Measurements from ENCODE around the gene POT1.

The POT1 gene

DNA sequence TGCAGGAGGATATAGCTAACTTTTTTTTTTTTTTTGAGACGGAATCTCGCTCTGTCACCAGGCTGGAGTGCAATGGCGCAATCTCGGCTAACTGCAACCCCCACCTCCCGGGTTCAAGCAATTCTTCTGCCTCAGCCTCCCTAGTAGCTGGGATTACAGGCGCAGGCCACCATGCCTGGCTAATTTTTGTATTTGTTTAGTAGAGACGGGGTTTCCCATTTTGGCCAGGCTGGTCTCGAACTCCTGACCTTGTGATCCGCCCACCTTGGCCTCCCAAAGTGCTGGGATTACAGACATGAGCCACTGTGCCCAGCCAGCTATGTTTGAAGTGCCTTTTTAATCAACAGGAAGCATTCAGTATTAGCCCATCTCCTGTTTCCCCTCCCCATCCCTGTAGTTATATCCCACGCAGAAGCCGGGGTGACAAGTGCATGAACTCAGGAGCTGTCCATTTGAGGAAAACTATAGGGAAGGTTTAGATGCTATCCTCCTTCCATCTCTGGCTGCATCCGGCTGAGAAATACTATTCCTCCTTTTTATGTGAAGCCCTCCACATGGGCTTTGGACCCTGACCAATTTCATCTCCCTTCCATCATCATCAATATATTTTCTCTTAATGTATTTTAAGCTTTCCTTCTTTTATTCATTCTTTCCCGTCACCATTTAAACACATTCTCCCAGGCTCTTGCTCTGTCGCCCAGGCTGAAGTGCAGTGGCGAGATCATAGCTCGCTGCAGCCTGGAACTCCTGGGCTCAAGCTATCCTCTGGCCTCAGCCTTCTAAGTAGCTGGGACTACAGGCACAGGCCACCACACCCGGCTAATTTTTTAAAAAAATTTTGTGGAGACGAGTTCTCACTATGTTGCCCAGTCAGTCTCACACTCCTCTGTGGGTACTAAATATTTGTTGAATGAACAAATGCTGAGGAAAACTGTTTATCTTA is 1.3 kb upstream of the POT1 start:
- no peak for DNase-seq (ENCODE audit: low spot score)
- TF ChIP-seq, protein P1, sequence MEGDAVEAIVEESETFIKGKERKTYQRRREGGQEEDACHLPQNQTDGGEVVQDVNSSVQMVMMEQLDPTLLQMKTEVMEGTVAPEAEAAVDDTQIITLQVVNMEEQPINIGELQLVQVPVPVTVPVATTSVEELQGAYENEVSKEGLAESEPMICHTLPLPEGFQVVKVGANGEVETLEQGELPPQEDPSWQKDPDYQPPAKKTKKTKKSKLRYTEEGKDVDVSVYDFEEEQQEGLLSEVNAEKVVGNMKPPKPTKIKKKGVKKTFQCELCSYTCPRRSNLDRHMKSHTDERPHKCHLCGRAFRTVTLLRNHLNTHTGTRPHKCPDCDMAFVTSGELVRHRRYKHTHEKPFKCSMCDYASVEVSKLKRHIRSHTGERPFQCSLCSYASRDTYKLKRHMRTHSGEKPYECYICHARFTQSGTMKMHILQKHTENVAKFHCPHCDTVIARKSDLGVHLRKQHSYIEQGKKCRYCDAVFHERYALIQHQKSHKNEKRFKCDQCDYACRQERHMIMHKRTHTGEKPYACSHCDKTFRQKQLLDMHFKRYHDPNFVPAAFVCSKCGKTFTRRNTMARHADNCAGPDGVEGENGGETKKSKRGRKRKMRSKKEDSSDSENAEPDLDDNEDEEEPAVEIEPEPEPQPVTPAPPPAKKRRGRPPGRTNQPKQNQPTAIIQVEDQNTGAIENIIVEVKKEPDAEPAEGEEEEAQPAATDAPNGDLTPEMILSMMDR (IDR thresholded peaks at IDR 0.05) = no peak
- Histone ChIP-seq H3K4me3 (no peak overlapping the region), H3K27ac (no peak overlapping the region)

DNA sequence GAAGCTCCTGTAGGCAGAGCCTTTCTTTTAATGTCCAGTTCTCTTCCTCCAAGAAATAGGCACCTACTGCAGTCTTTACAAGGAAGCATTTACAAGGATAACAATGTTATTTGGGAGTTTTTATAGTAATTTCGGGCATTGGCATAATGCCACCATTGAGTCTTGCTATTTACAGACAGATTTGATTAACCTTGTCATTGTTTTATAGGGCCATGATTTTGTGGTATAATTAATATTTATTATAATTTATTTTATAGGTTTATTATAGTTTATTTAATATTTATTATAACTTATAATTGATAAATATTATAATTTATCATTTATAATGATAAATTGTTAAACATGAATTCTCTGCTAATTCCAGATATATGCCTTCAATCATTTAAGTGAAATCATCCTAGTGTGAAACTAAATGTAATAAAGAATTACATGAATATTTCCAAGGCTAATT is 573 bp upstream of the POT1 start:
- H3K4me3 ChIP-seq = peak overlapping the region; percentile 77
- peak overlapping the region; percentile 71 to 92 for H3K27ac ChIP-seq
- TF ChIP-seq, protein P1 (IDR thresholded peaks at IDR 0.05) = no peak
- no peak for DNase-seq (ENCODE audit: low spot score)

DNA sequence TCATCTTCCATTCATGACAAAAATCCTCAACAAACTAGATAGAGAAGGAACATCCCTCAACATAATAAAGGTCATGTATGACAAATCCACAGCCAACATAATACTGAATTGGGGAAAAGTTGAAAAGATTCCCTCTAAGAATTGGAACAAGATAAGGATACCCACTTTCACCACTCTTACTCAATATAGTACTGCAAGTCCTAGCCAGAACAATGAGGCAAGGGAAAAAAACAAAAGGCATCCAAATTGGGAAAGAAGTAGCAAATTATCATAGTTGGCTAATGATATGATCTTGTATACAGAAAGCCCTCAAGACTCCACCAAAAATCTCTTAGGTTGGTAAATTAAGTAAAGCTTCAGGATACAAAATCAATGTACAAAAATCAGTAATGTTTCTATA is 4.7 kb downstream of the POT1 start:
- DNase-seq (ENCODE audit: low spot score) = no peak
- TF ChIP-seq, protein P1 (IDR thresholded peaks at IDR 0.05) = no peak
- H3K4me3 ChIP-seq = no peak overlapping the region
- no peak overlapping the region for H3K27ac ChIP-seq

DNA sequence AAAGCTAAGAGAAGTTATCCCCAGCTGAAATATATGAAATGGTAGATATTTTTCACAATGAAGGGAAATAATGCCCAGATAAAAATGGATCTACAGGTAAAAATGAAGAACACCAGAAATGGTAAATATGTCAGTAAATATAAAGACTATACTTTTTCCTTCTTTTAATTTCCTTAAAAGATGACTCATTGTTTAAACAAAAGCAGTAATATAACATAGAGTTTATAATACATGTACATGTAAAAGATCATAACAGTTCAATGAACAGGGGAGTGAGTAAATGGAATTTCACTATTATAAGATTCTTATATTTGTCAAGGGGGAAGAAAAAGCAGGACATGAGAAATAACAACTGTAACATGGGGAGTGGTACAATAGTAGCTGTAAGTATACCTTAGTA is 7.4 kb downstream of the POT1 start:
- no peak overlapping the region for H3K4me3 ChIP-seq
- TF ChIP-seq, protein P1 (IDR thresholded peaks at IDR 0.05) = no peak
- DNase-seq (ENCODE audit: low spot score) = no peak
- H3K27ac ChIP-seq = no peak overlapping the region

DNA sequence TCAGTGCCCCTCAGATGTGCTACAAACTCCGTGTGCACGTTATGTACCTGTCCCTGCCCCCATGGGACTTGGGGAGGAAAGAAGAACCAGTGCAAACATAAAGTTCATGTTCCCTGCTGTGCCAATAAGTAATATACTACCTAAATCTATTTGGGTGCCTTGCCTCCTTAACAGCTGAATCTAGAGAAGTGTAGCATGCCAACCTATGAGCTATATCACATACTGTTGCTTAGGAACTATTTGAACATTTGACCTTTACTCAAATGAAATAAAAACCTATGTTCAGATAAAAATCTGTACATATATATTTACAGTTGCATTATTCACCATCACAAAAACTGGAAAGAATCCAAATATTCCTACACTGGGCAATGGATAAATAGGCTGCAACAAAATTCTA is 9.8 kb downstream of the POT1 start:
- Histone ChIP-seq H3K4me3 (no peak overlapping the region), H3K27ac (no peak overlapping the region)
- TF ChIP-seq, protein P1 (IDR thresholded peaks at IDR 0.05) = no peak
- DNase-seq (ENCODE audit: low spot score) = no peak

DNA sequence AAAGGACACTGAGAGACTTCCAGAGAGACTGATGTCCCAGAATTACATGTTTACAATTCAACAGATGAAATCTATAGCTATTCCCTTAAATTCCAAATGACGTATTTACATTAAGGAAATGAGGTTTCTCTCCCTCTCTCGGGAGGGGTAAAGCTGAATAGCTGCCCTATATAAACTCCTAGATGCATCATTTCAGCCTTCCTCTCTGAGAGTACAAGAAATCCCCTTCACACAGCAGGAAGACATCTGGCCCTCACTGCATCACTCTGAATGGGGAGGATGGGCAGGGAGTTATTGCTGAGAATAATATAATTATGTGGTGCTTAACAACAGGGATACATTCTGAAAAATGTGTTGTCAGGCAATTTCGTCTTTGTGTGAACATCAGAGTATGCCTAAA is 11.0 kb downstream of the POT1 start:
- no peak for DNase-seq (ENCODE audit: low spot score)

More for the DNA sequence above, 11.0 kb downstream of the POT1 start:
- H3K4me3 ChIP-seq = no peak overlapping the region
- TF ChIP-seq, protein P1 (IDR thresholded peaks at IDR 0.05) = no peak
- H3K27ac ChIP-seq = no peak overlapping the region
